Measurements from ENCODE around the gene MRGPRD.

GRCh38 chr11:68947151-68947550 is 33.6 kb downstream of the MRGPRD start:
- TF ChIP-seq CREB1 (IDR thresholded peaks at IDR 0.05) (no peak), CREB1 (CRISPR knock-in tag; IDR thresholded peaks at IDR 0.05) (no peak), HNRNPLL (IDR thresholded peaks at IDR 0.05; ENCODE audit: low read depth, low read length, poor library complexity, severe bottlenecking) (no peak), REST (IDR thresholded peaks at IDR 0.05; ENCODE audit: borderline replicate concordance in 1 of 2, low read depth in 1 of 2, low read length in 2 of 2) (no peak), HMGXB4 (CRISPR knock-in tag; IDR thresholded peaks at IDR 0.05; ENCODE audit: borderline replicate concordance in 1 of 2, low read depth in 1 of 2) (no peak), POLR2AphosphoS5 (IDR thresholded peaks at IDR 0.05; ENCODE audit: low read depth, low read length) (no peak), ZNF691 (CRISPR knock-in tag; IDR thresholded peaks at IDR 0.05; ENCODE audit: borderline replicate concordance, low read depth) (no peak), POLR2A (IDR thresholded peaks at IDR 0.05; ENCODE audit: insufficient read depth in 1 of 2, low read depth in 2 of 2, low read length in 2 of 2) (no peak), CHD2 (IDR thresholded peaks at IDR 0.05; ENCODE audit: low read depth, low read length) (no peak), LRRFIP1 (CRISPR knock-in tag; conservative IDR thresholded peaks at IDR 0.05) (no peak), KDM1A (CRISPR knock-in tag; IDR thresholded peaks at IDR 0.05) (no peak), ZZZ3 (CRISPR knock-in tag; IDR thresholded peaks at IDR 0.05; ENCODE audit: borderline replicate concordance) (no peak)

All from HepG2 (cell line).